ENCODE results near the gene ID2. TPM values are rescaled to one million over a fixed set of nuclear protein-coding genes. Genes with fewer than 3 reads are reported as not detected.

The ID2 gene
- polyA plus RNA-seq, 3 donors = 60.5 to 398 (median 216) TPM

- WGBS, 3 donors = 1% methylated on average over 85 to 91 of the region's 91 CpGs
- peak overlapping the region; percentile 21 for H3K27ac ChIP-seq (ENCODE audit: low read depth, low read length)
These were observed 2.9 kb upstream of the ID2 start for GRCh38 chr2:8678731-8679566.

- WGBS, 3 donors = 5 to 27% (median 20%) methylated on average over 8 of the region's 8 CpGs
These were observed 2.4 kb upstream of the ID2 start for GRCh38 chr2:8679567-8679826.

GRCh38 chr2:8679827-8680731, 1.8 kb upstream of the ID2 start:
- whole genome bisulfite sequencing, 3 donors = 15 to 45% (median 33%) methylated on average over 19 of the region's 19 CpGs
- H3K27ac ChIP-seq (ENCODE audit: low read depth, low read length) = peak overlapping the region; percentile 56

More at GRCh38 chr2:8679567-8679826, 2.4 kb upstream of the ID2 start:
- peak overlapping the region; percentile 56 for H3K27ac ChIP-seq (ENCODE audit: low read depth, low read length)

- 1 to 3% (median 2%) methylated on average over 29 of the region's 30 CpGs for WGBS, 3 donors
- H3K27ac ChIP-seq (ENCODE audit: low read depth, low read length) = no peak overlapping the region
These were observed 765 bp upstream of the ID2 start for GRCh38 chr2:8680822-8681760.

GRCh38 chr2:8682719-8683667, 1.1 kb downstream of the ID2 start:
- 1 to 2% (median 2%) methylated on average over 30 of the region's 30 CpGs for WGBS, 3 donors
- H3K27ac ChIP-seq (ENCODE audit: low read depth, low read length) = no peak overlapping the region

- H3K27ac ChIP-seq (ENCODE audit: low read depth, low read length) = no peak overlapping the region
- 23 to 40% (median 27%) methylated on average over 3 of the region's 3 CpGs for WGBS, 3 donors
These were observed 2.7 kb downstream of the ID2 start for GRCh38 chr2:8684540-8684877.

GRCh38 chr2:8684878-8685696, 3.2 kb downstream of the ID2 start:
- 1% methylated on average over 67 to 87 of the region's 87 CpGs for WGBS, 3 donors

GRCh38 chr2:8685697-8686358, 4.0 kb downstream of the ID2 start:
- WGBS, 3 donors = 0 to 1% (median 0%) methylated on average over 32 to 50 of the region's 50 CpGs
- H3K27ac ChIP-seq (ENCODE audit: low read depth, low read length) = no peak overlapping the region

More at GRCh38 chr2:8684878-8685696, 3.2 kb downstream of the ID2 start:
- no peak overlapping the region for H3K27ac ChIP-seq (ENCODE audit: low read depth, low read length)

GRCh38 chr2:8691859-8692437, 10.1 kb downstream of the ID2 start:
- H3K27ac ChIP-seq (ENCODE audit: low read depth, low read length) = no peak overlapping the region
- WGBS, 3 donors = 88 to 94% (median 89%) methylated on average over 9 of the region's 9 CpGs

GRCh38 chr2:8692783-8693156, 10.9 kb downstream of the ID2 start:
- no peak overlapping the region for H3K27ac ChIP-seq (ENCODE audit: low read depth, low read length)
- 43 to 51% (median 45%) methylated on average over 7 of the region's 7 CpGs for WGBS, 3 donors

- WGBS, 3 donors = 23 to 24% (median 24%) methylated on average over 21 to 30 of the region's 30 CpGs
- no peak overlapping the region for H3K27ac ChIP-seq (ENCODE audit: low read depth, low read length)
These were observed 11.4 kb downstream of the ID2 start for GRCh38 chr2:8693157-8693821.

- H3K27ac ChIP-seq (ENCODE audit: low read depth, low read length) = no peak overlapping the region
- 78 to 87% (median 81%) methylated on average over 8 of the region's 8 CpGs for WGBS, 3 donors
These were observed 12.9 kb downstream of the ID2 start for GRCh38 chr2:8694737-8695136.

GRCh38 chr2:8697190-8697589, 15.3 kb downstream of the ID2 start:
- 75 to 93% (median 89%) methylated on average over 5 of the region's 5 CpGs for WGBS, 3 donors
- H3K27ac ChIP-seq (ENCODE audit: low read depth, low read length) = no peak overlapping the region

- 91 to 93% (median 91%) methylated on average over 7 of the region's 7 CpGs for WGBS, 3 donors
- H3K27ac ChIP-seq (ENCODE audit: low read depth, low read length) = no peak overlapping the region
These were observed 18.0 kb downstream of the ID2 start for GRCh38 chr2:8699839-8700238.

GRCh38 chr2:8701681-8702379, 20.0 kb downstream of the ID2 start:
- H3K27ac ChIP-seq (ENCODE audit: low read depth, low read length) = no peak overlapping the region
- 85 to 88% (median 85%) methylated on average over 16 of the region's 16 CpGs for WGBS, 3 donors
